Activated naive CD4-positive, alpha-beta T cell treated with anti-CD3 and anti-CD28 coated beads, Interleukin-2, amount 50 U/mL, for 72 hours (primary cell): ENCODE measurements around the gene KDM8. TPM values are rescaled to one million over a fixed set of nuclear protein-coding genes. Genes with fewer than 3 reads are reported as not detected.
"Not testable (repeated sequence)": the region's sequence is repeated elsewhere in the genome, so short reads cannot be mapped to it uniquely, and the experiment has no call there.

Experiments
- ATAC-seq, 2 donors: fragments of 150-1000 bp; cut with Tn5 transposase; 2 replicates each; pipeline ENCODE4 v1.10.0; 2021; ENCODE audit warnings: mild to moderate bottlenecking in 2 of 2, moderate library complexity in 2 of 2
- DNase-seq, 2 donors: peaks; one replicate each; pipeline ENCODE4 v3.0.0; 2021 to 2022; ENCODE audit warnings: low spot score in 2 of 2
- H3K27ac Mint-ChIP-seq, 2 donors: one replicate each; pipeline ENCODE4 v1.8.0; 2022; ENCODE audit warnings: mild to moderate bottlenecking in 2 of 2, mixed read lengths in 2 of 2
- H3K36me3 Mint-ChIP-seq, 2 donors: one replicate each; pipeline ENCODE4 v1.8.0; 2022; ENCODE audit warnings: mixed read lengths in 2 of 2
- H3K9me3 Mint-ChIP-seq, 2 donors: one replicate each; pipeline ENCODE4 v1.8.0; 2022; ENCODE audit warnings: mixed read lengths in 2 of 2
- total RNA-seq, 2 donors: library from RNA; stranded (reverse); gene quantifications; one replicate each; pipeline ENCODE4 v1.2.3, GENCODE V29; 2022

The KDM8 gene
- total RNA-seq, 2 donors from 2014 or later, result 9.2 to 10.8 TPM

- H3K36me3 Mint-ChIP-seq, result peaks cover 10 to 11% of the 10 kb centered on the region in 2 donors
- ATAC-seq, result no peak
- DNase-seq, result no peak
- peaks cover 5 to 8% of the 10 kb centered on the region in 2 donors for H3K9me3 Mint-ChIP-seq
- peak overlapping the region; percentile 97 to 100 for H3K27ac Mint-ChIP-seq
Observed at GRCh38 chr16:27204312-27204915, 1.1 kb downstream of the KDM8 start.

DNA sequence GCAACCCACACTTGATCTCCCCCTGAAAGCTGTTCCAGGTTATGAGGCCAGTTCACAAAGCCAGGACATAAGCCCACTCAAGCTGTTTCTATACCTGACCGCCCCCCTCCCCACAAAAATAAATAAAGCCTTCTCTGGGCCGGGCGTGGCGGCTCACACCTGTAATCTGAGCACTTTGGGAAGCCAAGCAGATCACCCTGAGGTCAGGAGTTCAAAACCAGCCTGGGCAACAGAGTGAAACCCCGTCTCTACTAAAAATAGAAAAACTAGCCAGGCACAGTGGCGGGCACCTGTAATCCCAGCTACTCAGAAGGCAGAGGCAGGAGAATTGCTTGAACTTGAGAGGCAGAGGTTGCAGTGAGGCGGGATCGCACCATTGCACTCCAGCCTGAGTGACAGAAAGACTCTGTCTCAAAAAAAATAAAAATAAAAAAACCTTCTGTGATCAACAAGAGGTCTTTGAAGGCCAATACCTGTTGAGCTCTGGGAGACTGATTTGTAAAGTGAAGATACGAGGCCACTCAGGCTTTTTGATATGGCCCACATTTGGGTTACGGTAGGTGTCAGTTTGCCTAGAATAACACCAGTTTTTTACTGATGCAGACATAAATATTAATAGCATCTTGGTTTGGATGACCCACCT lies 2.2 kb downstream of the KDM8 start:
- DNase-seq (no peak), ATAC-seq (no peak)
- Mint-ChIP-seq H3K27ac (peak overlapping the region in 1 of 2 donors; percentile 9), H3K9me3 (peaks cover 5 to 8% of the 10 kb centered on the region in 2 donors), H3K36me3 (peaks cover 10 to 11% of the 10 kb centered on the region in 2 donors)

GRCh38 chr16:27207121-27207520 lies 3.8 kb downstream of the KDM8 start:
- not testable (repeated sequence) for H3K9me3 Mint-ChIP-seq, H3K27ac Mint-ChIP-seq, DNase-seq, ATAC-seq
- H3K36me3 Mint-ChIP-seq, result peaks cover 10 to 11% of the 10 kb centered on the region in 2 donors

- ATAC-seq, result no peak
- peaks cover 10 to 11% of the 10 kb centered on the region in 2 donors for H3K36me3 Mint-ChIP-seq
- no peak overlapping the region for H3K27ac Mint-ChIP-seq
- H3K9me3 Mint-ChIP-seq, result no peaks in the 10 kb centered on the region
- no peak for DNase-seq
Observed at GRCh38 chr16:27208081-27208680, 4.9 kb downstream of the KDM8 start.

DNA sequence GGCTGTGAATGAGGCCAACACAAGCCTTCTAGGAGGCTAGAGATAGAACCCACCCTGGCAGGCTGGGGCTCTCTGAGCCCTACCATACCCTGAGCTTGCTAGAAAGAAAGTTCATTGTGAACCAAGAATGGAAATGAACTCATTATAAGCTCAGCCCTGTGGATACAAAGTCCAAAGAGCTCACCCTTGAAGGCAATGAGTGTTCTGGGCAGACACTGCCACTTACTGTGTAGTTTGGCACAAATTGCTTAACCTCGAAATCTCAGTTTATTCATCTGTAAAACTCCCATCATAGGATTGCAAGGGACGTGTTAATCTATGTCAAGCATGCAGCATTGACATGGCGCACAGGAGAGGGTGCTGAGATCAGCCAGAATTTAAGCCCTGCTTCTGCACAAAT lies 5.5 kb downstream of the KDM8 start:
- no peak overlapping the region for H3K27ac Mint-ChIP-seq
- ATAC-seq (no peak), DNase-seq (no peak)
- peaks cover 8% of the 10 kb centered on the region in 2 donors for H3K36me3 Mint-ChIP-seq
- no peaks in the 10 kb centered on the region for H3K9me3 Mint-ChIP-seq

- H3K36me3 Mint-ChIP-seq, result peaks cover under 1% of the 10 kb centered on the region in 2 donors
- H3K9me3 Mint-ChIP-seq, result no peaks in the 10 kb centered on the region
- no peak for ATAC-seq
- DNase-seq, result no peak
- H3K27ac Mint-ChIP-seq, result no peak overlapping the region
Observed at GRCh38 chr16:27209591-27209990, 6.3 kb downstream of the KDM8 start.

DNA sequence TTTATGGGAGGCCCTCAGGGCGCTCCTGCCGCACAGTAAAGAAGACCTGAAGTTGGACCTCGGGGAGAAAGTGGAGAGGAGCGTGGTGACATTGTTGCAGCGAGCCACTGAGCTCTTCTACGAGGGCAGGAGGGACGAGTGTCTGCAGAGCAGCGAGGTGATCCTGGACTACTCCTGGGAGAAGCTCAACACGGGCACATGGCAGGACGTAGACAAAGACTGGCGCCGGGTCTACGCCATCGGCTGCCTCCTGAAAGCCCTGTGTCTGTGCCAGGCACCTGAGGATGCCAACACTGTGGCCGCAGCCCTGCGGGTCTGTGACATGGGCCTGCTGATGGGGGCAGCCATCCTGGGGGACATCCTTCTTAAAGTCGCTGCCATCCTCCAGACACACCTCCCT lies 6.8 kb downstream of the KDM8 start:
- Mint-ChIP-seq H3K36me3 (no peaks in the 10 kb centered on the region), H3K27ac (no peak overlapping the region), H3K9me3 (no peaks in the 10 kb centered on the region)
- DNase-seq, result no peak
- no peak for ATAC-seq

DNA sequence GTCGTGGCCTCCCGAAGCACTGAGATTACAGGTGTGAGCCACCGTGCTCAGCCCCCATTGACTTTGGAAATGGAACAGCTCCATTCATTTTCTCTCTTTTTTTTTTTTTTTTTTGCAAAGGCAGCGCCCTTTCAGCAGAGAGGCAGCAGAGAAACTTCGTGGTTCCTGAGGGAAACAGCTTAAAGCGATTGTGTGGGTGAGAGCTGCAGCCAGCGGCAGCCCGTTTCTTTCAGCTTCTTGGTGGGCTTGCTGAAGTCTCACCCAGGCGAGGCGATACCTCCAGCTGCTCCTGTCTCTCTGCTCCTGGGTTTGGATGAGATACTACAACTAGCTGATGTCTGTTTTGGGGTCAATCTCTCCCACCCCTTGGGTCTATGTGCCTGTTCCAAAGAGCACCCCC lies 7.7 kb downstream of the KDM8 start:
- ATAC-seq (no peak), DNase-seq (no peak)
- no peaks in the 10 kb centered on the region for H3K9me3 Mint-ChIP-seq
- no peak overlapping the region for H3K27ac Mint-ChIP-seq
- H3K36me3 Mint-ChIP-seq, result no peaks in the 10 kb centered on the region

DNA sequence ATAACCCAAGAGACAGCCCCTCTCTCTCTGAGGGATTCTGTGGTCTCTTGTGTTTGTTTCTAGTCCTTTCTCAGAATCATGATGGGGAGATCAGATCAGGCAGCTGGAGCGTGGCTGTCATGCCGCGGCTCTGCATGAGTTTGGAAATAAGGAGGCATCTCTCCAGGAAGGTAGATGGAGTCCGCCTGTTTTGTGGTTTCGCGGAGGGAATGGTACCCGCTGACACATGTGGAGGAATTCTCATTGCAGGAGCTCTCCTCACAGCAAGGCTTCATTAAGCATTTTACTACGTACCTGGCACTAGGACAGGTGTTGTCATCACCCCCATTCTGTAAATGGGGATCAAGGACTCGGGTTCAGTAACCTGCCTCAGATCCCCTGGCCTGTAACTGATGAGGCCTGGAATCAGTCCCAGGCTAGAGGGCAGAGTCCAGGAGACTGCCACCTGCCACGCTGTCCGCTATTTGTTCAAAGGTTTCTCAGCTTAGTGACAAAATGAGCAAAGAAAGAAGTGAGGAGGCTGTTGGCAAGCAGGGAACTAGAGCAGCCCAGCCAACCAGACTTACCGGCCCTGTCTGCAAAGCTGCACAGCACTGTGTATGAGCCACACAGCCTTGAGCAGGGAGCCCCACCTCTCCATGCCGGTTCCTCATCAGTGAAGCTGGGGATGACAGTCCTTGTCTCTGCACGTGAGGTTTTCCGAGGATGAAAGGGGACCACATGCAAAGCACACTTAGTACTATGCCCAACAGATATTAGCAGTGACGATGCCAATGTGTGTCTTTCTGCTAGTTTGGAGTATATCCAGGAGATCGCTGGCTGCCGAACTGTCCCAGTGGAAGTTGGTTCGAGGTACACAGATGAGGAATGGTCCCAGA lies 11.0 kb downstream of the KDM8 start:
- Mint-ChIP-seq H3K36me3 (no peaks in the 10 kb centered on the region), H3K27ac (no peak overlapping the region), H3K9me3 (no peaks in the 10 kb centered on the region)
- DNase-seq (no peak), ATAC-seq (no peak)

DNA sequence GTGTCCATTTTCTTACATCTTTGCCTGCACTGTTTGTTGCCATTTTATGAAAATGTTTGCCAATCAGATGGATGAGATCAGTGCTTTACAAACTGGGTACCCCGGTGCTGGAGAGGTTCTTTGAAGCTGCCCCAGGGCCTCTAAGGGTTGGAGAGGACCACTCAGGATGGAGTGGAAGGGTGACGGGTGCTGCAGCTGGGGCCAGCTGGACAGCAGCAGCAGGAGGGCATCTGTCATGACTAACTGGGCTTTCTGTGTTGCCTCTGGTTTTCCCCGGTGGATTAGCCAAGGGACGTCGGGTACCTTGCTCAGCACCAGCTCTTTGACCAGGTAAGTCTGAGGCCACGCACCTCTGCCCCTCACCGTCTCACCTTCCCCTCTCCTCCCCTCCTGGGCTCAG lies 12.3 kb downstream of the KDM8 start:
- DNase-seq (no peak), ATAC-seq (no peak)
- Mint-ChIP-seq H3K36me3 (no peaks in the 10 kb centered on the region), H3K9me3 (no peaks in the 10 kb centered on the region), H3K27ac (peak overlapping the region; percentile 9 to 75)

GRCh38 chr16:27216297-27216885 lies 13.1 kb downstream of the KDM8 start:
- ATAC-seq (no peak), DNase-seq (no peak)
- H3K27ac Mint-ChIP-seq, result peak overlapping the region; percentile 9 to 53
- no peaks in the 10 kb centered on the region for H3K9me3 Mint-ChIP-seq
- H3K36me3 Mint-ChIP-seq, result no peaks in the 10 kb centered on the region

DNA sequence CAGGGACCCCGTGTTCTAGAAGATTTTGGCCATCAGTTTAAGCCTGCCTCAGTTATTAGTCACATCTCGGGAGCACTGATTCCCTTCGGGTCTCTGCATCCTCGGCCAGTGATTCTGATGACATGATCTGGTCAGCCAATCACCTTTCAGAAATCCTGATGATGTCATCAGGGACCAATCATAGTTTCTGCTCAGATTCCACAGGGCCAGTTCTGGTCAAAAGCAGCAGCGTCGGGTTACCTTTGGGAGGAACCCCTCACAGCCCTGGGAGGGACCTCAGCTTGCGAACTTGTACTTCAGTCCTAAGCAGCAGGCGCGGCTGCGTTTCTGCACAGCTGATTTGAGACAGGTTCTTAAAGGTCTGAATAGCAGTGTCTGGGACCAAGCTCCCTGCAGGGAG lies 13.9 kb downstream of the KDM8 start:
- no peak for DNase-seq
- Mint-ChIP-seq H3K9me3 (no peaks in the 10 kb centered on the region), H3K27ac (peak overlapping the region in 1 of 2 donors; percentile 44), H3K36me3 (no peaks in the 10 kb centered on the region)
- no peak for ATAC-seq

GRCh38 chr16:27218756-27219155 lies 15.4 kb downstream of the KDM8 start:
- H3K36me3 Mint-ChIP-seq, result peaks cover 0 to under 1% of the 10 kb centered on the region in 2 donors
- H3K9me3 Mint-ChIP-seq, result no peaks in the 10 kb centered on the region
- H3K27ac Mint-ChIP-seq, result peak overlapping the region in 1 of 2 donors; percentile 20
- no peak for DNase-seq
- ATAC-seq, result no peak

GRCh38 chr16:27219161-27219560 lies 15.8 kb downstream of the KDM8 start:
- H3K27ac Mint-ChIP-seq, result no peak overlapping the region
- no peaks in the 10 kb centered on the region for H3K9me3 Mint-ChIP-seq
- H3K36me3 Mint-ChIP-seq, result peaks cover 0 to 4% of the 10 kb centered on the region in 2 donors
- no peak for DNase-seq
- ATAC-seq, result no peak

DNA sequence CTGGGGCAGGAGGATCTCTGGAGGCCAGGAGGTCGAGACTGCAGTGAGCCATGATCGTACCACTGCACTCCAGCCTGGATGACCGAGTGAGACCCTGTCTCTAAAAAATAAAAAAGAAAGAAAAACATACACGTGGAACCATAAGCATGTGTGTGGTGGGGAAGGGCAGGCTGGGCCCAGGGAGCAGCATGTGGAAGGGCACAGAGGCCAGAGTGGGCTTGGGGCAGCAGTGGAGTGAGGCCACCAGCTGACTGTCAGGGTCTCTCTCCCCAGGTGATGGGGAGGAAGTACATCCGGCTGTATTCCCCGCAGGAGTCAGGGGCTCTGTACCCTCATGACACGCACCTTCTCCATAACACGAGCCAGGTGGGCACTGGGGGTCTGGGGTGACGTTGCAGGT lies 16.8 kb downstream of the KDM8 start:
- Mint-ChIP-seq H3K9me3 (no peaks in the 10 kb centered on the region), H3K27ac (peak overlapping the region in 1 of 2 donors; percentile 55), H3K36me3 (peaks cover 0 to 4% of the 10 kb centered on the region in 2 donors)
- DNase-seq (no peak), ATAC-seq (no peak)

DNA sequence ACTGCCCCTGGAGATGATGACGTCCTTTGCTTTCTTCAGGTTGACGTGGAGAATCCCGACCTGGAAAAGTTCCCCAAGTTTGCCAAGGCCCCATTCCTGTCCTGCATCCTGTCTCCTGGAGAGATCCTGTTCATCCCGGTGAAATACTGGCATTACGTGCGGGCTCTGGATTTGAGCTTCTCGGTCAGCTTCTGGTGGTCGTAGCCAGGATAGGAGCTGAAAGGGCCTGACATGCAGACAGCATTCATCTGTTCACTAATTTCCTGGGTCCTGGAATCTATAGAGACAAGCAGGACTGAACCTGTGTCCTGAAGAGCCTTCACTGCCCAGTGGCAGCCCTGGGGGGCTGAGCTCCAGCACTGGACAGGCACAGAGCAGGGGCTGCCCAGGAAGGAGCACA lies 17.2 kb downstream of the KDM8 start:
- no peak for ATAC-seq
- H3K27ac Mint-ChIP-seq, result no peak overlapping the region

More for the DNA sequence above, 17.2 kb downstream of the KDM8 start:
- no peak for DNase-seq
- H3K9me3 Mint-ChIP-seq, result no peaks in the 10 kb centered on the region
- peaks cover 0 to 4% of the 10 kb centered on the region in 2 donors for H3K36me3 Mint-ChIP-seq
